ENCODE data around the gene SLC2A9. TPM values are rescaled to one million over a fixed set of nuclear protein-coding genes. Genes with fewer than 3 reads are reported as not detected.

SLC2A9 gene
- total and polyA plus RNA-seq, 2 of the 8 experiments (the other 6 are each of a cell fraction or from before 2014, with no cell fraction given), result 0.20 to 0.26 TPM

DNA sequence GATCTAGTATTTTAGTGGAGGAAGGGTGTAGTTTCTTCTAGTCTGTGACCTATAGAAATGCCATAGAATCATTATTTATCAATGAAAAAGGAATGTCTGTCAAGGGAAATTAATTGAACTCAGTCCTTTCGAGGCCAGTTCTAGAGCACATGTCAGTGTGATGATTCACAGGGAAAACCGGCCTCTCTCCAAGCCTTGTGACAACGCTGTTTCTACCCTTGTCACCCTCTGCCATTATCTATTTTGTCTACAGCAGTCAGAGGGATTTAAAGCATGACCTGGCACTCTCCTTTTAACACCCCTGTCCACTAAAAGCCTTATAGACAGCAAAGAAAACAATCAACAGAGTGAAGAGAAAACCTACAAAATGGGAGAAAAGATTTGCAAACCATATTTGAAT, 120.0 kb downstream of the SLC2A9 start (continued):
- TF ChIP-seq, protein P1, sequence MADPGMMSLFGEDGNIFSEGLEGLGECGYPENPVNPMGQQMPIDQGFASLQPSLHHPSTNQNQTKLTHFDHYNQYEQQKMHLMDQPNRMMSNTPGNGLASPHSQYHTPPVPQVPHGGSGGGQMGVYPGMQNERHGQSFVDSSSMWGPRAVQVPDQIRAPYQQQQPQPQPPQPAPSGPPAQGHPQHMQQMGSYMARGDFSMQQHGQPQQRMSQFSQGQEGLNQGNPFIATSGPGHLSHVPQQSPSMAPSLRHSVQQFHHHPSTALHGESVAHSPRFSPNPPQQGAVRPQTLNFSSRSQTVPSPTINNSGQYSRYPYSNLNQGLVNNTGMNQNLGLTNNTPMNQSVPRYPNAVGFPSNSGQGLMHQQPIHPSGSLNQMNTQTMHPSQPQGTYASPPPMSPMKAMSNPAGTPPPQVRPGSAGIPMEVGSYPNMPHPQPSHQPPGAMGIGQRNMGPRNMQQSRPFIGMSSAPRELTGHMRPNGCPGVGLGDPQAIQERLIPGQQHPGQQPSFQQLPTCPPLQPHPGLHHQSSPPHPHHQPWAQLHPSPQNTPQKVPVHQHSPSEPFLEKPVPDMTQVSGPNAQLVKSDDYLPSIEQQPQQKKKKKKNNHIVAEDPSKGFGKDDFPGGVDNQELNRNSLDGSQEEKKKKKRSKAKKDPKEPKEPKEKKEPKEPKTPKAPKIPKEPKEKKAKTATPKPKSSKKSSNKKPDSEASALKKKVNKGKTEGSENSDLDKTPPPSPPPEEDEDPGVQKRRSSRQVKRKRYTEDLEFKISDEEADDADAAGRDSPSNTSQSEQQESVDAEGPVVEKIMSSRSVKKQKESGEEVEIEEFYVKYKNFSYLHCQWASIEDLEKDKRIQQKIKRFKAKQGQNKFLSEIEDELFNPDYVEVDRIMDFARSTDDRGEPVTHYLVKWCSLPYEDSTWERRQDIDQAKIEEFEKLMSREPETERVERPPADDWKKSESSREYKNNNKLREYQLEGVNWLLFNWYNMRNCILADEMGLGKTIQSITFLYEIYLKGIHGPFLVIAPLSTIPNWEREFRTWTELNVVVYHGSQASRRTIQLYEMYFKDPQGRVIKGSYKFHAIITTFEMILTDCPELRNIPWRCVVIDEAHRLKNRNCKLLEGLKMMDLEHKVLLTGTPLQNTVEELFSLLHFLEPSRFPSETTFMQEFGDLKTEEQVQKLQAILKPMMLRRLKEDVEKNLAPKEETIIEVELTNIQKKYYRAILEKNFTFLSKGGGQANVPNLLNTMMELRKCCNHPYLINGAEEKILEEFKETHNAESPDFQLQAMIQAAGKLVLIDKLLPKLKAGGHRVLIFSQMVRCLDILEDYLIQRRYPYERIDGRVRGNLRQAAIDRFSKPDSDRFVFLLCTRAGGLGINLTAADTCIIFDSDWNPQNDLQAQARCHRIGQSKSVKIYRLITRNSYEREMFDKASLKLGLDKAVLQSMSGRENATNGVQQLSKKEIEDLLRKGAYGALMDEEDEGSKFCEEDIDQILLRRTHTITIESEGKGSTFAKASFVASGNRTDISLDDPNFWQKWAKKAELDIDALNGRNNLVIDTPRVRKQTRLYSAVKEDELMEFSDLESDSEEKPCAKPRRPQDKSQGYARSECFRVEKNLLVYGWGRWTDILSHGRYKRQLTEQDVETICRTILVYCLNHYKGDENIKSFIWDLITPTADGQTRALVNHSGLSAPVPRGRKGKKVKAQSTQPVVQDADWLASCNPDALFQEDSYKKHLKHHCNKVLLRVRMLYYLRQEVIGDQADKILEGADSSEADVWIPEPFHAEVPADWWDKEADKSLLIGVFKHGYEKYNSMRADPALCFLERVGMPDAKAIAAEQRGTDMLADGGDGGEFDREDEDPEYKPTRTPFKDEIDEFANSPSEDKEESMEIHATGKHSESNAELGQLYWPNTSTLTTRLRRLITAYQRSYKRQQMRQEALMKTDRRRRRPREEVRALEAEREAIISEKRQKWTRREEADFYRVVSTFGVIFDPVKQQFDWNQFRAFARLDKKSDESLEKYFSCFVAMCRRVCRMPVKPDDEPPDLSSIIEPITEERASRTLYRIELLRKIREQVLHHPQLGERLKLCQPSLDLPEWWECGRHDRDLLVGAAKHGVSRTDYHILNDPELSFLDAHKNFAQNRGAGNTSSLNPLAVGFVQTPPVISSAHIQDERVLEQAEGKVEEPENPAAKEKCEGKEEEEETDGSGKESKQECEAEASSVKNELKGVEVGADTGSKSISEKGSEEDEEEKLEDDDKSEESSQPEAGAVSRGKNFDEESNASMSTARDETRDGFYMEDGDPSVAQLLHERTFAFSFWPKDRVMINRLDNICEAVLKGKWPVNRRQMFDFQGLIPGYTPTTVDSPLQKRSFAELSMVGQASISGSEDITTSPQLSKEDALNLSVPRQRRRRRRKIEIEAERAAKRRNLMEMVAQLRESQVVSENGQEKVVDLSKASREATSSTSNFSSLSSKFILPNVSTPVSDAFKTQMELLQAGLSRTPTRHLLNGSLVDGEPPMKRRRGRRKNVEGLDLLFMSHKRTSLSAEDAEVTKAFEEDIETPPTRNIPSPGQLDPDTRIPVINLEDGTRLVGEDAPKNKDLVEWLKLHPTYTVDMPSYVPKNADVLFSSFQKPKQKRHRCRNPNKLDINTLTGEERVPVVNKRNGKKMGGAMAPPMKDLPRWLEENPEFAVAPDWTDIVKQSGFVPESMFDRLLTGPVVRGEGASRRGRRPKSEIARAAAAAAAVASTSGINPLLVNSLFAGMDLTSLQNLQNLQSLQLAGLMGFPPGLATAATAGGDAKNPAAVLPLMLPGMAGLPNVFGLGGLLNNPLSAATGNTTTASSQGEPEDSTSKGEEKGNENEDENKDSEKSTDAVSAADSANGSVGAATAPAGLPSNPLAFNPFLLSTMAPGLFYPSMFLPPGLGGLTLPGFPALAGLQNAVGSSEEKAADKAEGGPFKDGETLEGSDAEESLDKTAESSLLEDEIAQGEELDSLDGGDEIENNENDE (IDR thresholded peaks at IDR 0.05; ENCODE audit: insufficient replicate concordance, low read length), result no peak
- no peak for TF ChIP-seq POLR2AphosphoS5 (IDR thresholded peaks at IDR 0.05; ENCODE audit: low read depth, low read length)
- no peak for TF ChIP-seq GTF2F1 (IDR thresholded peaks at IDR 0.05; ENCODE audit: borderline replicate concordance, low read depth, low read length)
- no peak for TF ChIP-seq RXRA (IDR thresholded peaks at IDR 0.05; ENCODE audit: insufficient read depth, low read depth, low read length)
- no peak for TF ChIP-seq ASH2L (IDR thresholded peaks at IDR 0.05; ENCODE audit: low read length)
